Progenitor cell of endocrine pancreas (in vitro differentiated cells): ENCODE data around the gene E2F3. TPM values are rescaled to one million over a fixed set of nuclear protein-coding genes. Genes with fewer than 3 reads are reported as not detected.
A peak's percentile ranks its signal among the peaks of the same experiment; 100 is the strongest.

Source experiments
- DNase-seq: peaks from one replicate; pipeline ENCODE4 v3.0.0; 2021; ENCODE audit warnings: low spot score; ENCODE audit not compliant: unreplicated experiment
- H3K27ac Mint-ChIP-seq: 2 replicates; pipeline ENCODE4 v1.8.0; 2021; ENCODE audit warnings: mild to moderate bottlenecking, moderate library complexity, mixed read lengths
- H3K27me3 Mint-ChIP-seq: 2 replicates; pipeline ENCODE4 v1.8.0; 2021; ENCODE audit warnings: mixed read lengths
- H3K36me3 Mint-ChIP-seq: 2 replicates; pipeline ENCODE4 v1.8.0; 2022; ENCODE audit warnings: mixed read lengths; ENCODE audit not compliant: insufficient read depth
- H3K4me1 Mint-ChIP-seq: 2 replicates; pipeline ENCODE4 v1.8.0; 2021; ENCODE audit warnings: low read depth, mixed read lengths
- H3K4me3 Mint-ChIP-seq: 2 replicates; pipeline ENCODE4 v1.8.0; 2021; ENCODE audit warnings: low read depth, mild to moderate bottlenecking, moderate library complexity, mixed read lengths
- H3K9me3 Mint-ChIP-seq: 2 replicates; pipeline ENCODE4 v1.8.0; 2021; ENCODE audit warnings: low read depth, mixed read lengths
- CTCF ChIP-seq: fragments of 200-600 bp; sonication (generic); IDR thresholded peaks from one replicate; pipeline ENCODE4 v1.5.0; 2021; ENCODE audit warnings: antibody characterized with exemption, mild to moderate bottlenecking; ENCODE audit not compliant: unreplicated experiment
- total RNA-seq: library from RNA; stranded (reverse); gene quantifications from 2 replicates; pipeline ENCODE4 v1.2.1, GENCODE V29; 2021

The E2F3 gene
- total RNA-seq, 1 donor from 2014 or later: 32.5 TPM

- Mint-ChIP-seq H3K4me1 (peaks cover 19% of the 10 kb centered on the region), H3K4me3 (no peak overlapping the region), H3K36me3 (peaks cover 19% of the 10 kb centered on the region), H3K9me3 (no peaks in the 10 kb centered on the region), H3K27me3 (no peaks in the 10 kb centered on the region), H3K27ac (no peak overlapping the region)
- DNase-seq: no peak
- TF ChIP-seq CTCF: no peak
Measured at GRCh38 chr6:20408851-20409250, 7.2 kb downstream of the E2F3 start.

- no peak overlapping the region for H3K4me3 Mint-ChIP-seq
- no peaks in the 10 kb centered on the region for H3K27me3 Mint-ChIP-seq
- no peak overlapping the region for H3K27ac Mint-ChIP-seq
- peaks cover 19% of the 10 kb centered on the region for H3K4me1 Mint-ChIP-seq
- DNase-seq: no peak
- no peaks in the 10 kb centered on the region for H3K9me3 Mint-ChIP-seq
- H3K36me3 Mint-ChIP-seq: peaks cover 19% of the 10 kb centered on the region
- TF ChIP-seq CTCF: no peak
Measured at GRCh38 chr6:20409427-20409971, 7.8 kb downstream of the E2F3 start.

- Mint-ChIP-seq H3K9me3 (no peaks in the 10 kb centered on the region), H3K27me3 (no peaks in the 10 kb centered on the region), H3K4me3 (no peak overlapping the region), H3K4me1 (peaks cover 25% of the 10 kb centered on the region), H3K27ac (peak overlapping the region; percentile 75), H3K36me3 (peaks cover 16% of the 10 kb centered on the region)
- TF ChIP-seq CTCF: no peak
- no peak for DNase-seq
Measured at GRCh38 chr6:20411544-20411943, 9.9 kb downstream of the E2F3 start.

- no peak overlapping the region for H3K27ac Mint-ChIP-seq
- H3K9me3 Mint-ChIP-seq: no peaks in the 10 kb centered on the region
- H3K27me3 Mint-ChIP-seq: no peaks in the 10 kb centered on the region
- DNase-seq: no peak
- peaks cover 25% of the 10 kb centered on the region for H3K4me1 Mint-ChIP-seq
- H3K4me3 Mint-ChIP-seq: no peak overlapping the region
- H3K36me3 Mint-ChIP-seq: peaks cover 12% of the 10 kb centered on the region
- TF ChIP-seq CTCF: no peak
Measured at GRCh38 chr6:20411953-20412681, 10.4 kb downstream of the E2F3 start.

GRCh38 chr6:20412682-20413073 lies 11.0 kb downstream of the E2F3 start:
- Mint-ChIP-seq H3K36me3 (peaks cover 11% of the 10 kb centered on the region), H3K4me3 (no peak overlapping the region), H3K27me3 (no peaks in the 10 kb centered on the region), H3K4me1 (peaks cover 24% of the 10 kb centered on the region), H3K9me3 (no peaks in the 10 kb centered on the region), H3K27ac (no peak overlapping the region)
- TF ChIP-seq CTCF: no peak
- no peak for DNase-seq
